H1 (cell line): ENCODE results near the gene EPS8. TPM values are rescaled to one million over a fixed set of nuclear protein-coding genes. Genes with fewer than 3 reads are reported as not detected.

ENCODE experiments used
- CTCF ChIA-PET: fragments of 300-600 bp; sonication (Branson Sonifier 250); formaldehyde crosslinking; loops from one replicate; lab custom pipeline; 2021; ENCODE audit not compliant: partially characterized antibody; lab: Charles Lee
- POLR2A ChIA-PET: fragments of 300-600 bp; sonication (Branson Sonifier 250); formaldehyde crosslinking; loops from one replicate; lab custom pipeline; 2021; ENCODE audit warnings: inconsistent platforms; ENCODE audit not compliant: partially characterized antibody; lab: Charles Lee
- DNase-seq, 2 experiments: peaks; one replicate each; pipeline versions ENCODE4 v3.0.0 to v3.0.0-alpha.2; 2010 to 2022; ENCODE audit warnings: low spot score in 2 of 2, low read depth in 1 of 2, mixed read lengths in 1 of 2
- FAIRE-seq: peaks from 2 replicates; lab custom pipeline; 2011; peaks lifted over from hg19 to GRCh38; lab: Jason Lieb, UNC
- H2AFZ ChIP-seq: 2 replicates; pipeline ENCODE4 v1.8.1; 2012; ENCODE audit warnings: low read length, inconsistent platforms
- H2AK5ac ChIP-seq: 2 replicates; pipeline ENCODE4 v1.6.1; 2013; ENCODE audit warnings: low read depth, low read length
- H2BK120ac ChIP-seq: replicated peaks from 2 replicates; pipeline ENCODE3; 2013; ENCODE audit warnings: low read depth, low read length, inconsistent platforms
- H2BK12ac ChIP-seq: 2 replicates; pipeline ENCODE4 v1.6.1; 2013; ENCODE audit warnings: low read depth, low read length
- H2BK15ac ChIP-seq: 2 replicates; pipeline ENCODE4 v1.6.1; 2013; ENCODE audit warnings: low read length
- H2BK20ac ChIP-seq: 2 replicates; pipeline ENCODE4 v1.6.1; 2013; ENCODE audit warnings: low read length
- H2BK5ac ChIP-seq: 2 replicates; pipeline ENCODE4 v1.6.1; 2013; ENCODE audit warnings: low read depth, low read length
- H3K14ac ChIP-seq: 2 replicates; pipeline ENCODE4 v1.6.1; 2013; ENCODE audit warnings: inconsistent platforms; ENCODE audit not compliant: insufficient read length
- H3K18ac ChIP-seq: 2 replicates; pipeline ENCODE4 v1.6.1; 2013; ENCODE audit warnings: low read length; ENCODE audit errors: extremely low read depth
- H3K23ac ChIP-seq: 2 replicates; pipeline ENCODE4 v1.6.1; 2013; ENCODE audit warnings: inconsistent platforms; ENCODE audit not compliant: insufficient read length
- H3K23me2 ChIP-seq: 2 replicates; pipeline ENCODE4 v1.6.1; 2013; ENCODE audit warnings: low read depth, low read length
- H3K27ac ChIP-seq: 2 replicates; pipeline ENCODE4 v1.6.1; 2011; ENCODE audit warnings: low read depth, low read length, inconsistent platforms
- H3K27me3 ChIP-seq, 4 experiments: replicated peaks in 1 of 4; 1 replicate in 1 of 4; 2 replicates in 3 of 4; pipeline versions ENCODE4 v1.6.1 to v1.8.1; 2011 to 2013; ENCODE audit warnings: low read length in 3 of 4, mild to moderate bottlenecking in 3 of 4, inconsistent platforms in 2 of 4, mixed read lengths in 2 of 4, moderate library complexity in 1 of 4; ENCODE audit not compliant: control insufficient read depth in 3 of 4, insufficient read depth in 3 of 4; ENCODE audit errors: extremely low read depth in 1 of 4
- H3K36me3 ChIP-seq, 4 experiments: 2 replicates each; pipeline versions ENCODE4 v1.6.1 to v1.8.1; 2011 to 2013; ENCODE audit warnings: mild to moderate bottlenecking in 4 of 4, low read length in 3 of 4, moderate library complexity in 2 of 4, control low read depth in 1 of 4, inconsistent platforms in 1 of 4; ENCODE audit not compliant: insufficient read depth in 4 of 4, control insufficient read depth in 2 of 4
- H3K4ac ChIP-seq: replicated peaks from 2 replicates; pipeline ENCODE3; 2013; ENCODE audit warnings: low read length, low read depth, mixed read lengths, inconsistent platforms; ENCODE audit not compliant: insufficient read length
- H3K4me1 ChIP-seq, 4 experiments: replicated peaks in 1 of 4; 1 replicate in 1 of 4; 2 replicates in 3 of 4; pipeline versions ENCODE4 v1.6.1 to v1.8.1; 2011 to 2013; ENCODE audit warnings: low read length in 3 of 4, inconsistent platforms in 2 of 4, mixed read lengths in 1 of 4; ENCODE audit not compliant: insufficient read depth in 4 of 4, control insufficient read depth in 3 of 4
- H3K4me2 ChIP-seq, 2 experiments: 2 replicates each; pipeline versions ENCODE4 v1.6.1 to v1.8.1; 2011 to 2013; ENCODE audit warnings: low read depth in 2 of 2, low read length in 2 of 2, control low read depth in 1 of 2, inconsistent platforms in 1 of 2, mild to moderate bottlenecking in 1 of 2; ENCODE audit not compliant: insufficient read depth in 1 of 2
- H3K4me3 ChIP-seq, 4 experiments: fragments of 200-600, 300-600 bp in 1 of 4; sonication (generic), shearing (Covaris generic), sonication (Bioruptor Twin) in 1 of 4; 2 replicates each; pipeline versions ENCODE4 v1.5.1 to v1.8.1; 2011 to 2016; ENCODE audit warnings: low read length in 4 of 4, low read depth in 3 of 4, control low read depth in 2 of 4, inconsistent platforms in 2 of 4, mild to moderate bottlenecking in 2 of 4, mixed read lengths in 1 of 4, moderate library complexity in 1 of 4; ENCODE audit not compliant: insufficient read depth in 2 of 4; ENCODE audit errors: extremely low read depth in 1 of 4
- H3K56ac ChIP-seq: replicated peaks from 2 replicates; pipeline ENCODE3; 2013; ENCODE audit warnings: low read depth, mild to moderate bottlenecking, mixed read lengths, low read length, inconsistent platforms; ENCODE audit not compliant: insufficient read length
- H3K79me1 ChIP-seq: 2 replicates; pipeline ENCODE4 v1.6.1; 2013; ENCODE audit warnings: low read depth, low read length, control low read depth
- H3K79me2 ChIP-seq, 2 experiments: 2 replicates each; pipeline versions ENCODE4 v1.6.1 to v1.8.1; 2012 to 2013; ENCODE audit warnings: low read length in 2 of 2, mild to moderate bottlenecking in 2 of 2, inconsistent platforms in 1 of 2; ENCODE audit not compliant: insufficient read depth in 2 of 2, control insufficient read depth in 1 of 2
- H3K9ac ChIP-seq, 4 experiments: replicated peaks in 1 of 4; 1 replicate in 1 of 4; 2 replicates in 3 of 4; pipeline versions ENCODE4 v1.6.1 to v1.8.1; 2011 to 2013; ENCODE audit warnings: low read depth in 3 of 4, low read length in 3 of 4, control low read depth in 2 of 4, mild to moderate bottlenecking in 2 of 4, moderate library complexity in 2 of 4, inconsistent platforms in 1 of 4; ENCODE audit errors: extremely low read depth in 1 of 4
- H3K9me3 ChIP-seq, 2 experiments: 2 replicates each; pipeline versions ENCODE4 v1.6.1 to v1.8.1; 2012 to 2013; ENCODE audit warnings: mild to moderate bottlenecking in 2 of 2, moderate library complexity in 2 of 2, control low read depth in 1 of 2, inconsistent platforms in 1 of 2, low read depth in 1 of 2, low read length in 1 of 2, mixed read lengths in 1 of 2; ENCODE audit not compliant: insufficient read depth in 2 of 2
- H4K20me1 ChIP-seq, 2 experiments: replicated peaks in 1 of 2; 2 replicates each; pipeline versions ENCODE3 to v1.8.1; 2011 to 2013; ENCODE audit warnings: inconsistent platforms in 2 of 2, low read length in 2 of 2, mild to moderate bottlenecking in 1 of 2; ENCODE audit not compliant: insufficient read depth in 2 of 2, control insufficient read depth in 1 of 2
- H4K5ac ChIP-seq: 2 replicates; pipeline ENCODE4 v1.6.1; 2013; ENCODE audit warnings: low read length, low read depth, mixed read lengths, inconsistent platforms; ENCODE audit not compliant: insufficient read length
- H4K8ac ChIP-seq: 2 replicates; pipeline ENCODE4 v1.8.0; 2013; ENCODE audit warnings: mild to moderate bottlenecking, moderate library complexity, low read length, inconsistent platforms; ENCODE audit not compliant: insufficient read depth; ENCODE audit errors: extremely low read depth
- H4K91ac ChIP-seq: replicated peaks from 2 replicates; pipeline ENCODE3; 2013; ENCODE audit warnings: low read length, mixed read lengths, inconsistent platforms; ENCODE audit not compliant: insufficient read length
- CBX5 ChIP-seq: fragments of 300-800, 300-1000 bp; sonication (generic); IDR thresholded peaks from 2 replicates; pipeline ENCODE4 v1.7.1; 2016; ENCODE audit warnings: antibody characterized with exemption, low read length, low read depth
- CHD2 ChIP-seq: IDR thresholded peaks from 2 replicates; pipeline ENCODE4 v1.6.1; 2012; ENCODE audit warnings: low read length, improper control_type of control experiment
- CTBP2 ChIP-seq: IDR thresholded peaks from 2 replicates; pipeline ENCODE4 v1.7.0; 2011; ENCODE audit warnings: borderline replicate concordance, mild to moderate bottlenecking, moderate library complexity, mixed read lengths, low read length; ENCODE audit not compliant: insufficient read depth, insufficient read length
- EGR1 ChIP-seq: IDR thresholded peaks from 2 replicates; pipeline ENCODE4 v1.6.1; 2011; ENCODE audit warnings: low read depth, low read length, borderline replicate concordance
- HDAC6 ChIP-seq: IDR thresholded peaks from one replicate; pipeline ENCODE4 v1.7.1; 2012; ENCODE audit warnings: low read depth, mild to moderate bottlenecking, inconsistent platforms, low read length, moderate library complexity
- KDM5A ChIP-seq: fragments of 200-600 bp; IDR thresholded peaks from 2 replicates; pipeline ENCODE4 v1.7.1; 2012; ENCODE audit warnings: mild to moderate bottlenecking, low read length, inconsistent platforms, mixed read lengths
- MAX ChIP-seq: IDR thresholded peaks from 2 replicates; pipeline ENCODE4 v1.6.1; 2012; ENCODE audit warnings: inconsistent platforms
- PHF8 ChIP-seq: fragments of 200-600 bp; sonication (generic); conservative IDR thresholded peaks from 2 replicates; pipeline ENCODE4 v1.7.1; 2012; ENCODE audit warnings: low read depth, mild to moderate bottlenecking, inconsistent platforms, low read length, moderate library complexity
- SAP30 ChIP-seq: fragments of 300-600 bp; sonication (generic); IDR thresholded peaks from 2 replicates; pipeline ENCODE4 v1.7.1; 2012; ENCODE audit warnings: low read length, moderate library complexity, mild to moderate bottlenecking, inconsistent platforms; ENCODE audit not compliant: insufficient read depth, insufficient replicate concordance
- SIRT6 ChIP-seq: IDR thresholded peaks from one replicate; pipeline ENCODE4 v1.7.1; 2012; ENCODE audit warnings: low read length, inconsistent platforms
- SP2 ChIP-seq: IDR thresholded peaks from 2 replicates; pipeline ENCODE4 v1.6.1; 2012; ENCODE audit warnings: mild to moderate bottlenecking, low read length, inconsistent platforms
- TAF7 ChIP-seq: optimal IDR thresholded peaks from 2 replicates; pipeline ENCODE3; 2011; ENCODE audit warnings: low read depth, mild to moderate bottlenecking, inconsistent platforms, low read length, moderate library complexity, borderline replicate concordance
- ZNF274 ChIP-seq: IDR thresholded peaks from 2 replicates; pipeline ENCODE4 v1.7.0; 2012; ENCODE audit warnings: low read length, borderline replicate concordance; ENCODE audit errors: extremely low read depth
- WGBS, 2 experiments: shearing (Covaris generic) in 1 of 2; methylation state at CpG; one replicate each; pipeline versions ENCODE4 v1.1.6 to v1.1.7; 2013 to 2015; ENCODE audit warnings: low lambda C conversion rate in 2 of 2, mixed read lengths in 2 of 2, inconsistent platforms in 1 of 2, low coverage in 1 of 2, missing lambda C conversion rate in 1 of 2; ENCODE audit not compliant: insufficient replicate concordance in 2 of 2, insufficient coverage in 1 of 2, insufficient read length in 1 of 2; ENCODE audit errors: extremely low coverage in 1 of 2, missing lambda C conversion rate in 1 of 2; 5-methylcytosine and 5-hydroxymethylcytosine counted together
- polyA plus RNA-seq, 7 experiments: library from polyadenylated mRNA; depleted of rRNA in 3 of 7; stranded (reverse) in 5 of 7; unstranded in 2 of 7; fragments of >200 nt in 5 of 7; fragments of 200-250 nt in 2 of 7; gene quantifications; 1 replicate in 5 of 7; 2 replicates in 1 of 7; 4 replicates in 1 of 7; pipeline versions ENCODE4 v1.2.1 to v1.2.3, GENCODE V29; 2011 to 2013; ENCODE audit warnings: missing spikeins in 2 of 7, mixed read lengths in 2 of 7
- total RNA-seq: library from RNA; stranded (reverse); fragmentation: NEBNext Ultra II Directional; extraction: Animal tissue kit (Norgen Biotek cat#: 25700); gene quantifications from 2 replicates; pipeline ENCODE4 v1.2.1, GENCODE V29; 2021

The EPS8 gene
- total and polyA plus RNA-seq, 2 of the 8 experiments (the other 6 are each of a cell fraction or from before 2014, with no cell fraction given), result 3.0 to 4.6 TPM

GRCh38 chr12:15602051-15602672 is 187.0 kb downstream of the EPS8 start:
- CTCF ChIA-PET, result interaction anchor here (1.0 to 1.3 kb wide), 2 partner anchors 15 to 18 kb away, joined by 4 to 6 read pairs; no protein-coding TSS in a partner anchor
- no peak for TF ChIP-seq MAX
- TF ChIP-seq CBX5, result no peak
- TF ChIP-seq KDM5A, result no peak
- TF ChIP-seq HDAC6, result no peak
- TF ChIP-seq CTBP2, result no peak
- TF ChIP-seq SAP30, result no peak
- no peak for TF ChIP-seq SIRT6
- TF ChIP-seq ZNF274, result no peak
- TF ChIP-seq TAF7, result no peak
- no peak for TF ChIP-seq CHD2
- TF ChIP-seq SP2, result no peak
- no peak for TF ChIP-seq EGR1
- TF ChIP-seq PHF8, result no peak

More at GRCh38 chr12:15602051-15602672, 187.0 kb downstream of the EPS8 start:
- H4K20me1 ChIP-seq, result no peaks in the 10 kb centered on the region
- H3K4me1 ChIP-seq, result no peaks in the 10 kb centered on the region
- no peak overlapping the region for H3K9ac ChIP-seq
- no peak overlapping the region for H3K18ac ChIP-seq
- H3K79me2 ChIP-seq, result no peaks in the 10 kb centered on the region
- no peak overlapping the region for H2AK5ac ChIP-seq
- H3K56ac ChIP-seq, result no peak overlapping the region
- no peak overlapping the region for H2BK120ac ChIP-seq
- H2AFZ ChIP-seq, result no peak overlapping the region
- no peak overlapping the region for H4K5ac ChIP-seq
- WGBS, 2 experiments, result 87% methylated on average over 3 of the region's 3 CpGs; no CpG with 5 or more reads in 1 of the 2 experiments
- no peak overlapping the region for H3K4ac ChIP-seq
- no peaks in the 10 kb centered on the region for H3K79me1 ChIP-seq
- no peaks in the 10 kb centered on the region for H3K27me3 ChIP-seq
- H3K4me3 ChIP-seq, result no peak overlapping the region
- H3K23me2 ChIP-seq, result no peaks in the 10 kb centered on the region
- POLR2A ChIA-PET, result interaction anchor here (0.9 kb wide), 1 partner anchor 14 kb away, joined by 3 read pairs; no protein-coding TSS in a partner anchor
- FAIRE-seq (no peak), DNase-seq (no peak)
- no peaks in the 10 kb centered on the region for H3K36me3 ChIP-seq
- H3K4me2 ChIP-seq, result no peak overlapping the region
- H2BK12ac ChIP-seq, result no peak overlapping the region
- no peak overlapping the region for H3K23ac ChIP-seq
- no peak overlapping the region for H4K8ac ChIP-seq
- no peak overlapping the region for H4K91ac ChIP-seq
- no peak overlapping the region for H3K14ac ChIP-seq
- no peak overlapping the region for H3K27ac ChIP-seq
- no peak overlapping the region for H2BK20ac ChIP-seq
- no peak overlapping the region for H2BK5ac ChIP-seq
- no peaks in the 10 kb centered on the region for H3K9me3 ChIP-seq
- H2BK15ac ChIP-seq, result no peak overlapping the region
